GM03348 (cell line): ENCODE results near the gene PCSK7.
A peak's percentile ranks its signal among the peaks of the same experiment; 100 is the strongest.
"Not testable (repeated sequence)": the region's sequence is repeated elsewhere in the genome, so short reads cannot be mapped to it uniquely, and the experiment has no call there.

Experiments used
- DNase-seq: peaks from one replicate; pipeline ENCODE4 v3.0.0; 2012; ENCODE audit warnings: low spot score

Gene PCSK7

DNA sequence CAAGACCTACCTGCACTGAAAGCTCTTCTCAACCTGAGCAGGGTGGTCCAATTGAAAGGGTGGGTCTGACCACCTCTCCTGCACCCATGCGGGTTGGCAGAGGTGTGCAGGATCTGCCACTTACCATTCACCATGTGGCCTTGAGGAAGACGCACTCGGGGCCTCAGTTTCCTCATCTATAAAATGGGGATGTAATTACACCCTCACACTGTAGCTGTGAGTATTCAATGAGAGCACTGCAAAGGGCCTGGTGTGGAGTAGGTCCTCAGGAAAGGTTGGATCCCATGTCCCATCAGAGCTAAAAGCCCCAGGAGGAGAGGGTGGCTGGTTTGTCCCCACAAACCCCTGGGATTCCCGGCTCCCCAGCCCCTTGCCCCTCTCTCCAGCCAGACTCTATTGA lies 33.3 kb downstream of the PCSK7 start:
- DNase-seq, result no peak

DNA sequence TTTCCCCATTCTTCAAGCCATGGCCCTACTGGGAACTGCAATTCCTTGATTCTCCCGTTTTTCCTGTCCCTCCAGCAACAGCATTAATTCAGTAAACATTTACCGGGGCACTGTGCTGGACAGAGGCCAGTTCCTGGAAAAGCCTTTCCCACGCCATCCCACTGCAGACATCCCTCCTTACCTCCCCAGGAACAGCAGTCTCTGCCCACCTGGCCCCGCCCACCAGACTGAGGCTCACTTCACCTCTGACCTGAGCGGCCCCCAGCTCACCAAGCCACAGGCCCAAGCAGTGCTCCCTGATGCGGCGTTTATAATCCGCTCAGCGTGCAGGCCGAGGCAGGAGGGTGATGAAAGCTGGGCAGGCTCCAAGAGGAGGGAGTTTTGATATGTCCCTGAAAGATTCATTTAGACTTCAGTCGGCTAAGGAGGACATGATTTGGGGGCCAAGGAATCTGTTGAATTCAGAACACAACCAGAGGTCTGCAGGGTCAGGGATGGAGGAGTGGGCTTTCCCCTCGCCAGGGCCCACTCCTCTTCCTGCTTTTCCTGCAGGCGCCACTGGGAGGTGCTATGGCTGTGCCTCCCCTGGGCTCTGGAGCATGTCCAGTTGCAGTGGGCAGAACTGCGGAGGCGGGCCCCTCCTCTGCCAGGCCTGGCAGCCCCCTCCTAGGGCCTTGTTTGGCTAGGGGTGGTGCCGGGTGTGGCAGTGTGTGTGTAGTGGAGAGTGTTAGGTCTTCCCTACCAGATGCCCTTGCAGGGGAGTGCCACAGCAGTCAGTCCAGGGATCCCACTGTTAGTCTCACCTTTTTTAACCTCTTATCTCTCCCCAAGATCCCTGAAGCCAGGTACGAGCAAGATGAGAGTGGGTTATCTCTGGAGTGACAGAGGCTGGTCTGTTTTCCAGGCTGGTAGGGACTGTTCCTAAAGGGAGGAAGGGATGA lies 34.1 kb downstream of the PCSK7 start:
- DNase-seq, result peak; percentile 42

GRCh38 chr11:117197006-117197405 lies 34.9 kb downstream of the PCSK7 start:
- DNase-seq, result no peak

DNA sequence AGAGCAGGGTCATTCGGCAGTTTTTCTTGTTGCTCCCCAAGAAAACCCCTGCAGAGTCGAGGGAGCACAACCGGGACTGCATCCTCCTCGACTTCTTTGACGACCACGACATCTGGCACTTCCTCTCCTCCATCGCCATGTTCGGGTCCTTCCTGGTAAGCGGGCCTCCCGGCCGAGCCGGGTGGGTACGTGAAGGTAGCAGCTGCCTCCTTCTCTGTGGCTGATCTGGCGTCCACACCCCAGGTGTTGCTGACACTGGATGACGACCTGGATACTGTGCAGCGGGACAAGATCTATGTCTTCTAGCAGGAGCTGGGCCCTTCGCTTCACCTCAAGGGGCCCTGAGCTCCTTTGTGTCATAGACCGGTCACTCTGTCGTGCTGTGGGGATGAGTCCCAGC lies 36.1 kb downstream of the PCSK7 start:
- no peak for DNase-seq

GRCh38 chr11:117195258-117195657 lies 36.6 kb downstream of the PCSK7 start:
- DNase-seq, result no peak

- DNase-seq, result no peak
These were observed 37.6 kb downstream of the PCSK7 start for GRCh38 chr11:117194267-117194666.

- no peak for DNase-seq
These were observed 38.5 kb downstream of the PCSK7 start for GRCh38 chr11:117193130-117194020.

DNA sequence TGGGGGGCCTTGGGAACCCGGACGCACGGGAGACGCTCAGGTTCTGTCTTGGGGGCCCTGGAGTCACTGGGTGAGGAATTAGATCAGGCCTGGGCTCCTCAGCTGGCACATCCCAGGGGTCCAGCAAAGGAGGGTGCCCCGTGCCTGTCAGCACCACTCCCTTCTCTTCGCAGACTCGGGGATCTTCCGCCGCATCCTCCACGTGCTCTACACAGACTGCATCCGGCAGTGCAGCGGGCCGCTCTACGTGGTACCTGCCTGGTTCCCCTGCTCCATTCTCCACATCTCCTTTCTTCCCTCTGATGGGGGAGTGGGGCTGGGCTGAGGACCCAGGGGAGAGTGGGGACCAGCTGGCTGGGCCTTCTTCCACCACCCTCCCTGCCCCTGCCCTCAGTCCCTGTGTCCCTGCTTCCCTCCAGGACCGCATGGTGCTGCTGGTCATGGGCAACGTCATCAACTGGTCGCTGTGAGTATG lies 39.4 kb downstream of the PCSK7 start:
- DNase-seq, result no peak

DNA sequence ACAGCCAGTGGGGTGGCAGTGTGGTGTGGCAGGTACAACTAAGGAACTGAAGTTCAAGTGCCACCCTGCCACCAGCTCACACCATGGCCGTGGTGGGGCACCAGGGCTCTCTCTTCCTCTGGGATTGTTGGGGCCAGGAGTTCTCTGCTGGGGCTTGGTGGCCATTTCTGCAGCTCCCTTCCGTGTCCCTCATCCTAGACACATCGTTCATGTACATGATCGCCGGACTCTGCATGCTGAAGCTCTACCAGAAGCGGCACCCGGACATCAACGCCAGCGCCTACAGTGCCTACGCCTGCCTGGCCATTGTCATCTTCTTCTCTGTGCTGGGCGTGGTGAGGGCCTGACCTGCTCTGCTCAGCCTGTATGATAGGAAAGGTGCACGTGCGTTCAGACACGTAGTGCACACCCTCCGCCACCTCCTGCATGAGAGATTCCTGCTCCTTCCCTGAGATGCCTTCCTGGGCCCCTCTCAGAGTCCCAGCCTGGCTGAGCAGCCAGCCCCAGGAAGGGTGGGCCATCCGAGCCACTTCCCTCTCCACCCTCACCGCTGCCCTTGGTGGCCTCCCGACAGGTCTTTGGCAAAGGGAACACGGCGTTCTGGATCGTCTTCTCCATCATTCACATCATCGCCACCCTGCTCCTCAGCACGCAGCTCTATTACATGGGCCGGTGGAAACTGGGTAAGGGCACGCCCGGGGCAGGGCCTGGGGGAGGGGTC lies 40.0 kb downstream of the PCSK7 start:
- DNase-seq, result no peak

DNA sequence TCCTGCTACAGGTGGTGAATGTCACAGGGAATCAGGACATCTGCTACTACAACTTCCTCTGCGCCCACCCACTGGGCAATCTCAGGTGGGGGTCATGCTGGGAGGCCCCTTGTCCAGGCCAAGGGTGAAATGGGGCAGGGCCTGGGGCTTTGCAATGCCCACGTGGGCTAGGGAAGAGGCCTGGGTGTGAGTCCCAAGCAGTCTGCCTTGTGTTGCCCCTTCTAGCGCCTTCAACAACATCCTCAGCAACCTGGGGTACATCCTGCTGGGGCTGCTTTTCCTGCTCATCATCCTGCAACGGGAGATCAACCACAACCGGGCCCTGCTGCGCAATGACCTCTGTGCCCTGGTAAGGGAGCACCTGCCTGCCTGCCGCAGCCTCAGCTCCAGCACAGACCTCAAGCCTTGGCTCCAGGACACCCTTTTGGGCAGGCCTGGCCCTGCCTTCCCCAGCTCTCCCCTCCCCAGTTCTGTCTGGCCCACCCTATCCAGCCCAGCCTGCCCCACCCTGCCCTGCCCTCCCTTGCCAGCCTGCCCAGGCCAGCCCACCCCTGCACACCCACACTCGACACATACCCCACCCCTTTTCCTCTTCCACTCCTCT lies 41.8 kb downstream of the PCSK7 start:
- no peak for DNase-seq

GRCh38 chr11:117189191-117189940 lies 42.5 kb downstream of the PCSK7 start:
- DNase-seq, result no peak

GRCh38 chr11:117188620-117189081 lies 43.2 kb downstream of the PCSK7 start:
- no peak for DNase-seq

DNA sequence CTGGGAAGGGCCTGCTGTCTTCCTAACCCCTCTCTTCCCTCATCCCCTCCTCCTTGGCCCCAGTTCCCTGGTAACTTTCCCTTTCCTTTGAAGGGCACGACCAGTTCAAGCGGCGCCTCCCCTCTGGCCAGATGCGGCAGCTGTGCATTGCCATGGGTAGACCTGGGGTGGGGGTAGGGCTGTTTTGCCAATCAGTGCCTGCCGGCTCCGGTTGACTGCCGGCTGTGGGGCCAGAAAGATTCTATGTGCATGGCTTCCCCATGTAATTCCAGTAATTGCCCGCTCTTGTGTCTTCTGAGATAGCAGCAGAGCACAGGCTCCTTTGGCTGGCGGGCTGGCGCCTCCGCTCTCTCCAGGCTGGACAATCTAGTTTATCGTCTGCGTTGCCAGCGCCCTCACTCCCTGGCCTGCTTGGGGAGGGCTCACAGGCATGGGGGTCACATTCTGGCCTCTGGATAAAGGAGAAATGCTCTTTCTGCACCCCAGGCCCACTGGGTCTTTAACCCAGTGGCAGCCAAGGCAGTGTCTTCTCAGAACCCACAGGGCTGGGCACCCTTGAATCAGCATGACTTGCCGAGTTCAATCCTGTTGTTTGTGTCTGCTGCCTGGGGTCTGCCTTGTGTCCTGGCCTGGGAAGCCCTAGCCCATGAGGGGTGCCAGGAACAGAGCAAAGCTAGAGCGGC lies 43.9 kb downstream of the PCSK7 start:
- no peak for DNase-seq

- DNase-seq, result no peak
These were observed 44.5 kb downstream of the PCSK7 start for GRCh38 chr11:117187428-117187798.

DNA sequence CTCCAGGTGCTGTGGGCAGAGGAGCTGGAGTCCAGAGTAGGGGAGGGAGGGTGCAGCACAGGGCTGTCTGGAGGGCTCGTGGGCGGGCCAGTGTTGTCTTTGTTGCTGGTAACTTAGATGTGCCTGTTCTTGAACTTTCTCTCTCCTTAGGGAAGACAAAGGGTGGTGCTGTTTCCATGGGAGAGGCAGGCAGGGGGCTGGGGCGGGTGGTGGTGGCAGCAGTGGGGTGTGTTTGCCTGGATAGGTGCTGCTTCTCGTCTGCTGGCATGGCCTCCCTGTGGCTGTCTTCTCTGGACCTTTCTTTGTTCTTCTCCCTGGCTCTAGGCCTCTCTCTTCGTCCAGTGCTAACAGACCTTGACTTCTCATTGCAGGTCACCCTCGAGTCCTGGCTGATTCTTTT lies 44.9 kb downstream of the PCSK7 start:
- no peak for DNase-seq

DNA sequence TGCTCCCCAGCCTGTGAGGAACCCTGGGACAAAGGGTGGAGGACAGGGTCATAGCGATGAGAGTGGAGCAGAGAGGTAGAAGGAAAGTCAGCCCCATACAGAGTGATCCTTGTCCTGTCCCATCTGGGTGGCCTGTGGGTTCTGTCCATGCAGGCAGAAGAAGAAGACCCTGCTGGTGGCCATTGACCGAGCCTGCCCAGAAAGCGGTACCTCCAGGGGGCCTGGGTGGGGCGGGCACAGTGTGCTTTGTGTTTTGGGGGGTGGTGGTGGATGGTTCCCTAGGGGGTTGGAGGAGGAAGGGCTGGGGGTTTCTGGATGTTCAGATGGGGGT lies 45.5 kb downstream of the PCSK7 start:
- no peak for DNase-seq

GRCh38 chr11:117185736-117186430 lies 46.0 kb downstream of the PCSK7 start:
- DNase-seq, result no peak

DNA sequence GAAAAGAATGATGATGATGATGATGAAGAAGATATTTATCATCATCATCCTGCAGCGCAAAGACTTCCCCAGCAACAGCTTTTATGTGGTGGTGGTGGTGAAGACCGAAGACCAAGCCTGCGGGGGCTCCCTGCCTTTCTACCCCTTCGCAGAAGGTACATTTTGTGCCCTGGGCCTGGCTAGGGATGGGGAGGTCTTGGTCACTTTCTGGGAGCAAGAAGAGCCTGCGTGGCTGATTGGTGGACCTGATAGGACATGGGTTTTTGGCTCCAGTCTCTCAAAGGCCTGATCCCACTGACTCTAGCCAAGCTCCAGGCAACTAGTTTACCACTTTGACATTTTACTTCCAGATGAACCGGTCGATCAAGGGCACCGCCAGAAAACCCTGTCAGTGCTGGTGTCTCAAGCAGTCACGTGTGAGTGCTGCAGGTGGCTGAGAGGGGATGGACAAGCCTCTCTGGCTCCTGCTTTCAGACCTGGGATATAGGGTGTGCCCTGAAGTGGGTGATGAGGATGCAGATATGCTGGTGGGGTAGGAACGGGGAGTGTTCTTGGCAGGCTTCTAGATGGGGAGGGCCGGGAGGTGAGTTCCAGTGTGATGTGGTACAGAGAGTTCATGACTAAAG lies 48.0 kb downstream of the PCSK7 start:
- DNase-seq, result no peak

DNA sequence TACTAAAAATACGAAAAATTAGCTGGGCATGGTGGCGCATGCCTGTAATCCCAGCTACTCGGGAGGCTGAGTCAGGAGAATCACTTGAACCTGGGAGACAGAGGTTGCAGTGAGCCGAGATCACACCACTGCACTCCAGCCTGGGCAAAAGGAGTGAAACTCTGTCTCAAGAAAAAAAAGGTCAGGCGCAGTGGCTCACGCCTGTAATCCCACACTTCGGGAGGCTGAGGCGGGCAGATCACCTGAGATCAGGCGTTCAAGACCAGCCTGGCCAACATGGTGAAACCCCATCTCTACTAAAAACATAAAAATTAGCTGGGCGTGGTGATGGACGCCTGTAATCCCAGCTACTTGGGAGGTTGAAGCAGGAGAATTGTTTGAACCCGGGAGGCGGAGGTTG lies 48.7 kb downstream of the PCSK7 start:
- not testable (repeated sequence) for DNase-seq
